ENCODE results near the gene MOK.

Gene MOK

DNA sequence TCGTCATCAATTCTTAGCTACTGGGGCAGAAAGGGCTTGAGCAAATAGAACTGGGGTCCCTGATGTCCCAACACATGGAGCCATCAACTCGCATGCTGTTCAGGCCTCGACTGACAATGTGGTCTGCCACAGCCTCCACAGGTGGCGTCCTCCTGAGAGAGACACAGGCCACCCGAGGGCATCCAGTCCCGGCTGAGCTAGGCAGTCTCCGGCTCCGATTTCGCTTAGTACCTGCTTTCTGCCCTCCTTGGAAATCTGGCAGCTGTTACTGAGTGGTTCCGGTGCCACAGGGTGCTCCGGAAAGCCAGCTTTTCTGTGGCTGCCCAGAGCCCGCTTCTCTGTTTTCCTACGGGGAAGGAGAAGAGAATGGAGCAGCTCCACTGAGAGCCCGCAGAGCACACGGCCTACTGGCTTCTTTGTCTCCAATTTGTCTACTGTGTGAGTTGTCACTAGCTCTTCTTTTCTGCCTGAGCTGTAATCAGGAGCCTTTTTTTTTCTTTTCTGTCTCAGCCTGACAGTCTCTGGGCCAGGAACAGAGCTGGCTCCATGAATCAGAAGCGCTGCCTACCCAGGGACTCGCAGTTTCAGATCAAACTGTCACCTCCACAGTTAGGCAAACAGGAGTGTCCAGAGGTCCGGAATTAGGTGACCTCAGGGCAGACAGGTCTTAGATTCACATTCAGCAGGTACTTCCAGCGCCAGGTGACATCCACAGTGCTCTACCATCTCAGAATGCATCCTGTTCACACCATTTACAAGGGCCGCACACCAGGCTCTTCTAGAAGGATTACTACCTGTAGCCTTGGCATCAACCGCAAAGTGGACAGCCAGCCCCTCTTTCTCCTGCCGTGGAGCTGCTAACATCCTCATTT, 73.3 kb downstream of the MOK start:
- TF ChIP-seq, protein P1, sequence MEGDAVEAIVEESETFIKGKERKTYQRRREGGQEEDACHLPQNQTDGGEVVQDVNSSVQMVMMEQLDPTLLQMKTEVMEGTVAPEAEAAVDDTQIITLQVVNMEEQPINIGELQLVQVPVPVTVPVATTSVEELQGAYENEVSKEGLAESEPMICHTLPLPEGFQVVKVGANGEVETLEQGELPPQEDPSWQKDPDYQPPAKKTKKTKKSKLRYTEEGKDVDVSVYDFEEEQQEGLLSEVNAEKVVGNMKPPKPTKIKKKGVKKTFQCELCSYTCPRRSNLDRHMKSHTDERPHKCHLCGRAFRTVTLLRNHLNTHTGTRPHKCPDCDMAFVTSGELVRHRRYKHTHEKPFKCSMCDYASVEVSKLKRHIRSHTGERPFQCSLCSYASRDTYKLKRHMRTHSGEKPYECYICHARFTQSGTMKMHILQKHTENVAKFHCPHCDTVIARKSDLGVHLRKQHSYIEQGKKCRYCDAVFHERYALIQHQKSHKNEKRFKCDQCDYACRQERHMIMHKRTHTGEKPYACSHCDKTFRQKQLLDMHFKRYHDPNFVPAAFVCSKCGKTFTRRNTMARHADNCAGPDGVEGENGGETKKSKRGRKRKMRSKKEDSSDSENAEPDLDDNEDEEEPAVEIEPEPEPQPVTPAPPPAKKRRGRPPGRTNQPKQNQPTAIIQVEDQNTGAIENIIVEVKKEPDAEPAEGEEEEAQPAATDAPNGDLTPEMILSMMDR (conservative IDR thresholded peaks at IDR 0.05): no peak
- no peak overlapping the region for H3K27ac ChIP-seq

DNA sequence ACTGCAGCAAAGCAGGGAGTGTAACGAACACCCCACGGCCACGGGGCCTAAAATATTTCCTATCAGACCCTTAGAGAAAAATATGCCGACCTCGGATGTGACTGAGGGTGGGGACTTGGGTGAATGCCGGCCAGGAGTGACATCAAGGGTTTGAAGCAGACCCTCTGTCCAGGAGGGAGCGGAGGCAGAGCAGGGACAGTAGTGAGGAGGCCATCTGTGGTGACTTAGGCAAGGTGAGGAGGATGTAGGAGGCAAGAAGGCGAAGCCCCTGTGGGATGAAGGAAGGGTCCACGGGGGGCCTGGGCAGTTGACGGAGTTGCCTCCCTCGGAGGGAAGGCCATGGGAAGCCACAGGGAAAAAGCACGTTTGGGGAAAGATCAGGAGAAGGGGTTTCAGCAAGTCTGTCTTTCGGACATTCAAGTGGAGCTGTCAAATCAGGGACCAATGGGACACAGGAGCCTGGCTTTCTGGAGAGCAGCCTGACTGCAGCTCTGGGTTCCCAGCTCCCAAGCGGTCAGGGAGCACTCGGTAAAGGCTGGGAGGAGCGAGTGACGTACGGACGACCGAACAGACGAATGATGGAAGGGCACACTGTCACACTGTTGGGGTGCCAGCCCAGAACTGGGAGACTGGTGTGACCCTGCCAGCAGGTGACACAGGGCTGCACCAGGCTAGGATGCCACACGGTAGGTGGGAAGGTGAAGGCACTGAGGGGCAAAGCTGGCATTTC, 74.3 kb downstream of the MOK start:
- H3K27ac ChIP-seq: no peak overlapping the region
- TF ChIP-seq, protein P1 (conservative IDR thresholded peaks at IDR 0.05): no peak

DNA sequence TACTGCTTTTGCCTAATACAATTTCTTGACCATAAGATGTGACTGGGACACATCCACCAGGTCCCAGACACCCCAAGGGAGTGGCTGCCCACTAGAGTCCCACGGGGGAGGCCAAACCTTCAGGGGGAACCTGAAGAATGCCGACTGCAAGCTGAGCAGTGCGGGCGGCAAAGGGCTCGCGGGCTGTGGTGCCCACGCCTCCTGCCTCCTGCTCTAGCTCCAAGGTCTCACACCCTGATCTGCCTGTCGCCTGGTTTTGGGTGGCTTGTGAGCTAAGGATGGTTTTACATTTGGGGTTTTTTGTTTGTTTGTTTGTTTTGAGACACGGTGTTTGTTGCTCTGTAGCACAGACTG, 75.2 kb downstream of the MOK start:
- no peak overlapping the region for H3K27ac ChIP-seq
- TF ChIP-seq, protein P1 (conservative IDR thresholded peaks at IDR 0.05): no peak

DNA sequence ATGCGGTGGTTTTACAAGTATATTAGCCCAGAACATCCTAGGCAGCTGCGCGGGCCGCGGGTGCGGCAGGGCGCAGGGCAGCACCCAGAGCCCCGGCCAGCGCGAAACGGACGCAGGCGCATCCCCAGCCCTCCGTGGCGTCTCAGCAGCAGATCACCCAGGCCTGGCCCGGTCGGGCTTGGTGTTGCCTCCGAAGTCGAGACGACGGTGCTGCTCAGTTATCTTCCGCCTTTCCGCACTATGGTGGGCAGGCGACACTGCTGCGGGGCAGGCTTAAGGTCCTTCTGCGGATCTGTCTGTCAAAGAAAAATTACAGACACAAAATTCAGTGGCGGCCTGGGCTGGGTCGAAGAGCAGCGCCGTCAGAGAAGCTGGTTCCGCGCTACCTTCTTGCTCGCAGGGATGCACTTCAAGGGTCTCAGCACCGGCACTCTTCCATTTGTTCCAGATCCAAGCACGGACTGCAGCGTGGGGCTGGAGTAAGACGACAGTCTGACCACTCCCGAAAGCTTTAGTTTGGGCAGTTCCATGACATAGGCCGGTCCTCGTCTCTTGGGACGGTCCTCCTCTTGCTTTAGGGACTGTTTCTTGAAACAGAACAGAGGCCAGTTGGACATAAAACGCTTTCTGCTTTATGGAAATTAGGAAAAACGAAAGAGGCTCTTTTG, 75.8 kb downstream of the MOK start:
- TF ChIP-seq, protein P1 (conservative IDR thresholded peaks at IDR 0.05): no peak
- no peak overlapping the region for H3K27ac ChIP-seq

DNA sequence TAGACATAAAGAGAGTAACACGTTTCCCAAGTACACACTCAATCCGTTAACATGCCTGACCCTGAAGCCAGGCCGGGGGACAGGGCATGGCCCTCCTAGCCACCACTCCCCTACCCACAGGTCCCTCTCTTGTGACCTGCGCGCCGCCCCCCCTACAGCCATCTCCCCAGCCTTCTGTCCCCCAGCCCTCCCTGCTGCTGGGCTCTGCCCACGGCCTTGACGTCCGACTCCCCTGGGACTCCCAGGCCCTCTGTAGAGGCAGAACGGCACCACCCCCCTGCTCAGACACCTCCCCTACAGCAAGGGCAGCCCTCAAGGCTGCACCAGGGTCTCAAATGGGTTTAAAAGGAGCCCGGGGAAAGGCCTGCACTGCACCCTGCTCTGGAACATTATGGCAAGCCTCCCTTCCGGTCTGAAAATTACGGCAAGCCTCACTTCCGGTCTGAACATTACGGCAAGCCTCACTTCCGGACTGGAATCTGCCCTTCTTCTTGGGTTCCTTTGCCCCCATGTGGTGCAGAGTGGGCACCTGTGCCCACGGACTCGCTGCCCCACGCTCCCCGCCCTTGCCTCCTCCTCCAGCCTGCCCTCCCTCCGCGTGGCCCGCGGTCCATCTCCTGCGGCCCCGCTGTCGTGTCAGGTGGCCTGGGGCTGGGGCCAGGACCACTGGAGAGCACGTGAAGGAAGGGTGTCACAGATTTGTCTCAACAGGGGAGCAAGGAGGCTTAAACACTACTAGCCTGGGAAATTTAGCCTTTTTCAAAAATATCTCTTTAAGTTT, 77.6 kb downstream of the MOK start:
- TF ChIP-seq, protein P1 (conservative IDR thresholded peaks at IDR 0.05): no peak
- H3K27ac ChIP-seq: no peak overlapping the region

DNA sequence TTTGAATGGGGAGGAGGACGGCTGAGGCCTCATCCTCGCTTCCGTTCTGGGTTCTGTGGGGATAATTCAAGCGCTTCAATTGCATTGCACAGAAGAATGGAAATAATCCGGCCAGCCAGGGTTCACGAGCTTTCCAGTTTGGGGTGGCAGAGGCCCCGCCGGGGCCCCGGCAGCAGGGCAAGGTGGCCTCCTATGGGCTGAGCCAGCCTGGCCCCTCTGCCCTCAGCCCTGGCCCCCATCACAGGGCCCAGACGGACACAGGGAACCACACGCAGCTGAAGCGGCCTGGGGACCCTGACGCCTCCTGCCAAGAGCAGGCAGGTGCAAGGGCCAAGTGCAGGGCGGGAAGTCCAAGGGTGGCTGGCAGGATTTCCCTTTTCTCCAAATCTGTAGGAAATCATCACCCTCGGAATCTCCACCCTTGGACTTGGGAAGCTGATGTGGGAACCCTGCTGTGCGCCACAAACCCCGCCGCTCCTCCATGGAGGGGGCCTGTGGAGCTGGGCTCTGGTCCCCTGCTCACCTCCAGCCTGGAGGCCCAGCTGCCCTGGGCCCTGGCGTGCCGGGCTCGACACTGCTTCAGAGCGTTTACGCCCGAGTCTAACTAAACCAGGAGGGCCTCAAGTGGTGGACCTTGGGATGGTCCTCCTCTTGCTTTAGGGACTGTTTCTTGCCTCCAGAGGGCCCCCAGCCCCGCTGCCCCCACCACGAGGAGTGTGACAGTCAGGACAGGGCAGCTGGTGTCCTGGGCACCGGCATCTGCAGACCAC, 78.4 kb downstream of the MOK start:
- TF ChIP-seq, protein P1 (conservative IDR thresholded peaks at IDR 0.05): no peak
- H3K27ac ChIP-seq: no peak overlapping the region
